Gastrocnemius medialis (tissue), 4 donors: Measurements from ENCODE around the gene SLC6A18. TPM values are rescaled to one million over a fixed set of nuclear protein-coding genes. Genes with fewer than 3 reads are reported as not detected.

Source experiments
- ATAC-seq, 2 donors: fragments of 150-250 bp; one replicate each; pipeline ENCODE4 v1.9.1; 2016
- DNase-seq, 2 donors: peaks; one replicate each; pipeline ENCODE4 v3.0.0-alpha.2; 2019
- H3K27ac ChIP-seq, 4 donors: fragments of 200-600 bp; sonication (generic); 1 replicate in 1 of 4; 2 replicates in 3 of 4; pipeline ENCODE4 v1.5.1; 2016 to 2018; ENCODE audit warnings: mild to moderate bottlenecking in 2 of 4, moderate library complexity in 1 of 4
- H3K27me3 ChIP-seq, 3 donors: fragments of 200-600 bp; sonication (generic) in 2 of 3; 1 replicate in 1 of 3; 2 replicates in 2 of 3; pipeline versions ENCODE4 v1.5.1 to v1.6.0; 2016 to 2019; ENCODE audit warnings: mild to moderate bottlenecking in 1 of 3, moderate library complexity in 1 of 3
- H3K36me3 ChIP-seq, 2 donors: fragments of 200-600 bp; sonication (generic) in 1 of 2; one replicate each; pipeline ENCODE4 v1.5.1; 2017 to 2018
- H3K4me1 ChIP-seq, 2 donors: fragments of 200-600 bp; sonication (generic) in 1 of 2; one replicate each; pipeline ENCODE4 v1.5.1; 2016 to 2017; ENCODE audit warnings: mild to moderate bottlenecking in 2 of 2
- H3K4me3 ChIP-seq, 4 donors: fragments of 200-600 bp; sonication (generic) in 3 of 4; 1 replicate in 1 of 4; 2 replicates in 3 of 4; pipeline ENCODE4 v1.5.1; 2016 to 2019; ENCODE audit warnings: mild to moderate bottlenecking in 2 of 4
- H3K9me3 ChIP-seq, 3 donors: fragments of 200-600 bp; sonication (generic) in 2 of 3; 1 replicate in 1 of 3; 2 replicates in 2 of 3; pipeline ENCODE4 v1.5.1; 2016 to 2019
- CTCF ChIP-seq, 5 experiments: fragments of 450-650 bp in 3 of 5; fragments of 200-600 bp in 2 of 5; sonication (generic) in 2 of 5; IDR thresholded peaks in 4 of 5; conservative IDR thresholded peaks in 1 of 5; 1 replicate in 4 of 5; 2 replicates in 1 of 5; pipeline ENCODE4 v1.5.1; 2016 to 2019; ENCODE audit warnings: antibody characterized with exemption in 5 of 5, mild to moderate bottlenecking in 3 of 5, moderate library complexity in 3 of 5
- POLR2A ChIP-seq, 2 donors: fragments of 450-650 bp; IDR thresholded peaks; one replicate each; pipeline ENCODE4 v1.6.1; 2017; ENCODE audit warnings: antibody characterized with exemption in 2 of 2, mild to moderate bottlenecking in 2 of 2, moderate library complexity in 2 of 2
- in situ Hi-C, 4 donors: fragments of 200-750 bp; cut with MboI; loops; one replicate each; pipeline versions ENCODE4 v1.15.0 to v1.8.0; 2017; ENCODE audit warnings: low sequenced_read_pairs in 4 of 4
- intact Hi-C: fragments of 100-400 bp; cut with DNase I; formaldehyde crosslinking; loops from one replicate; pipeline ENCODE4 v1.15.1; 2023; ENCODE audit warnings: low total_unique reads
- total RNA-seq, 4 donors: library from RNA; depleted of rRNA; stranded (reverse); fragments of >200 nt; gene quantifications; one replicate each; pipeline versions ENCODE4 v1.1.0 to v1.2.3, GENCODE V29; 2016

Gene SLC6A18
- total RNA-seq, 4 donors from 2014 or later: not detected

- Histone ChIP-seq H3K27ac (no peak overlapping the region), H3K4me1 (peaks cover 5 to 7% of the 10 kb centered on the region in 2 donors), H3K4me3 (no peak overlapping the region), H3K27me3 (peaks cover 0 to 2% (median 0%) of the 10 kb centered on the region in 3 donors), H3K9me3 (no peaks in the 10 kb centered on the region), H3K36me3 (no peaks in the 10 kb centered on the region)
- in situ Hi-C loops: no loop called here
- no peak for DNase-seq
- no peak for ATAC-seq
- TF ChIP-seq CTCF (IDR thresholded peaks at IDR 0.05 in 4 of 5, conservative IDR thresholded peaks at IDR 0.05 in 1 of 5) (no peak), POLR2A (IDR thresholded peaks at IDR 0.05) (no peak)
- intact Hi-C loops: no loop called here
Measured at GRCh38 chr5:1224631-1225030, 550 bp upstream of the SLC6A18 start.

GRCh38 chr5:1226231-1226630 is 1.1 kb downstream of the SLC6A18 start:
- peaks cover 0 to 2% (median 0%) of the 10 kb centered on the region in 3 donors for H3K27me3 ChIP-seq
- H3K9me3 ChIP-seq: no peaks in the 10 kb centered on the region
- TF ChIP-seq POLR2A (IDR thresholded peaks at IDR 0.05) (no peak), CTCF (IDR thresholded peaks at IDR 0.05 in 4 of 5, conservative IDR thresholded peaks at IDR 0.05 in 1 of 5) (no peak)
- in situ Hi-C loops (no loop called here), intact Hi-C loops (no loop called here)
- peaks cover 5 to 7% of the 10 kb centered on the region in 2 donors for H3K4me1 ChIP-seq
- DNase-seq (no peak), ATAC-seq (no peak)
- H3K4me3 ChIP-seq: no peak overlapping the region
- H3K27ac ChIP-seq: no peak overlapping the region
- H3K36me3 ChIP-seq: no peaks in the 10 kb centered on the region

- peaks cover 5 to 7% of the 10 kb centered on the region in 2 donors for H3K4me1 ChIP-seq
- intact Hi-C loops (no loop called here), in situ Hi-C loops (no loop called here)
- no peaks in the 10 kb centered on the region for H3K36me3 ChIP-seq
- H3K27me3 ChIP-seq: peaks cover 0 to 4% (median 0%) of the 10 kb centered on the region in 3 donors
- H3K4me3 ChIP-seq: no peak overlapping the region
- TF ChIP-seq POLR2A (IDR thresholded peaks at IDR 0.05) (no peak), CTCF (IDR thresholded peaks at IDR 0.05 in 4 of 5, conservative IDR thresholded peaks at IDR 0.05 in 1 of 5) (no peak)
- ATAC-seq (no peak), DNase-seq (no peak)
- H3K9me3 ChIP-seq: no peaks in the 10 kb centered on the region
- no peak overlapping the region for H3K27ac ChIP-seq
Measured at GRCh38 chr5:1226839-1227581, 1.8 kb downstream of the SLC6A18 start.

- H3K9me3 ChIP-seq: no peaks in the 10 kb centered on the region
- no peak overlapping the region for H3K4me3 ChIP-seq
- TF ChIP-seq CTCF (IDR thresholded peaks at IDR 0.05 in 4 of 5, conservative IDR thresholded peaks at IDR 0.05 in 1 of 5) (no peak), POLR2A (IDR thresholded peaks at IDR 0.05) (no peak)
- in situ Hi-C loops (no loop called here), intact Hi-C loops (no loop called here)
- peaks cover 0 to 4% (median 0%) of the 10 kb centered on the region in 3 donors for H3K27me3 ChIP-seq
- H3K4me1 ChIP-seq: peaks cover 5 to 7% of the 10 kb centered on the region in 2 donors
- DNase-seq: peak; percentile 23 to 39
- no peaks in the 10 kb centered on the region for H3K36me3 ChIP-seq
- no peak overlapping the region for H3K27ac ChIP-seq
- ATAC-seq: peak; percentile 75 to 88
Measured at GRCh38 chr5:1227667-1228066, 2.5 kb downstream of the SLC6A18 start.
